H1 (cell line): ENCODE results near the gene GIMD1. TPM values are rescaled to one million over a fixed set of nuclear protein-coding genes. Genes with fewer than 3 reads are reported as not detected.

Experiments used
- HDAC6 ChIP-seq: IDR thresholded peaks from one replicate; pipeline ENCODE4 v1.7.1; 2012; ENCODE audit warnings: low read depth, mild to moderate bottlenecking, inconsistent platforms, low read length, moderate library complexity
- polyA plus RNA-seq, 7 experiments: library from polyadenylated mRNA; depleted of rRNA in 3 of 7; stranded (reverse) in 5 of 7; unstranded in 2 of 7; fragments of >200 nt in 5 of 7; fragments of 200-250 nt in 2 of 7; gene quantifications; 1 replicate in 5 of 7; 2 replicates in 1 of 7; 4 replicates in 1 of 7; pipeline versions ENCODE4 v1.2.1 to v1.2.3, GENCODE V29; 2011 to 2013; ENCODE audit warnings: missing spikeins in 2 of 7, mixed read lengths in 2 of 7
- total RNA-seq: library from RNA; stranded (reverse); fragmentation: NEBNext Ultra II Directional; extraction: Animal tissue kit (Norgen Biotek cat#: 25700); gene quantifications from 2 replicates; pipeline ENCODE4 v1.2.1, GENCODE V29; 2021
- TF ChIP-seq, protein P1 (sequence below): IDR thresholded peaks from 2 replicates; pipeline ENCODE4 v1.6.1; 2012; ENCODE audit warnings: inconsistent platforms

GIMD1 gene
- total and polyA plus RNA-seq, 2 of the 8 experiments (the other 6 are each of a cell fraction or from before 2014, with no cell fraction given): not detected

DNA sequence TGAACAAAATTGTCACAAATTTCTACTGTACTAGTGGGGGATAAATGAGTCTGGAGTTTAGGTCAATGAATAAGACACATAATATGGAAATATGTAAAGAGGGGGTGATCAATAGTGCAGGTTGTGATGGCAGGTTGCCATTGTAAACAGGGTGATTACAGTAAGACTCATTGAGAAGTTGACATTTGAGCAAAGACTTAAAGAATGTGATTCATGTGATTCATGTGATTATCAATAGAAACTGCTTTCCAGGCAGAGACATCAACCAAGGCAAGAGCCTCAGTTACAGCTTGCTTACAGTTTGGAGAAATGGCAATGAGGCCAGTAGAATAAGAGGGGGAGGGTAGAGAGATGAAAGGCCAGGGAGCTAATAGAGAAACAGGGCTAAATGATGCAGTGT is 45.8 kb upstream of the GIMD1 start (continued):
- TF ChIP-seq, protein P1, sequence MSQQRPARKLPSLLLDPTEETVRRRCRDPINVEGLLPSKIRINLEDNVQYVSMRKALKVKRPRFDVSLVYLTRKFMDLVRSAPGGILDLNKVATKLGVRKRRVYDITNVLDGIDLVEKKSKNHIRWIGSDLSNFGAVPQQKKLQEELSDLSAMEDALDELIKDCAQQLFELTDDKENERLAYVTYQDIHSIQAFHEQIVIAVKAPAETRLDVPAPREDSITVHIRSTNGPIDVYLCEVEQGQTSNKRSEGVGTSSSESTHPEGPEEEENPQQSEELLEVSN: no peak
- TF ChIP-seq HDAC6: no peak
- TF ChIP-seq, all 59 proteins: peak for 0
